Stomach (tissue), 4 donors: Measurements from ENCODE around the gene GRAMD2A.

Experiments used
- EP300 ChIP-seq: sonication (generic); formaldehyde crosslinking; IDR thresholded peaks from one replicate; pipeline ENCODE4 v1.6.1; 2017; ENCODE audit warnings: antibody characterized with exemption
- POLR2A ChIP-seq, 4 donors: fragments of 450-650 bp; IDR thresholded peaks; one replicate each; pipeline ENCODE4 v1.6.1; 2016; ENCODE audit warnings: antibody characterized with exemption in 4 of 4, control low read depth in 2 of 4, mild to moderate bottlenecking in 1 of 4, moderate library complexity in 1 of 4
- TF ChIP-seq, protein P1 (sequence below), 7 experiments: fragments of 450-650 bp in 4 of 7; fragments of 200-600 bp in 3 of 7; sonication (generic) in 3 of 7; IDR thresholded peaks; one replicate each; pipeline ENCODE4 v1.5.1; 2016 to 2019; ENCODE audit warnings: antibody characterized with exemption in 7 of 7, control low read depth in 2 of 7, mild to moderate bottlenecking in 1 of 7

GRCh38 chr15:72146221-72146620, 51.4 kb downstream of the GRAMD2A start:
- TF ChIP-seq, protein P1, sequence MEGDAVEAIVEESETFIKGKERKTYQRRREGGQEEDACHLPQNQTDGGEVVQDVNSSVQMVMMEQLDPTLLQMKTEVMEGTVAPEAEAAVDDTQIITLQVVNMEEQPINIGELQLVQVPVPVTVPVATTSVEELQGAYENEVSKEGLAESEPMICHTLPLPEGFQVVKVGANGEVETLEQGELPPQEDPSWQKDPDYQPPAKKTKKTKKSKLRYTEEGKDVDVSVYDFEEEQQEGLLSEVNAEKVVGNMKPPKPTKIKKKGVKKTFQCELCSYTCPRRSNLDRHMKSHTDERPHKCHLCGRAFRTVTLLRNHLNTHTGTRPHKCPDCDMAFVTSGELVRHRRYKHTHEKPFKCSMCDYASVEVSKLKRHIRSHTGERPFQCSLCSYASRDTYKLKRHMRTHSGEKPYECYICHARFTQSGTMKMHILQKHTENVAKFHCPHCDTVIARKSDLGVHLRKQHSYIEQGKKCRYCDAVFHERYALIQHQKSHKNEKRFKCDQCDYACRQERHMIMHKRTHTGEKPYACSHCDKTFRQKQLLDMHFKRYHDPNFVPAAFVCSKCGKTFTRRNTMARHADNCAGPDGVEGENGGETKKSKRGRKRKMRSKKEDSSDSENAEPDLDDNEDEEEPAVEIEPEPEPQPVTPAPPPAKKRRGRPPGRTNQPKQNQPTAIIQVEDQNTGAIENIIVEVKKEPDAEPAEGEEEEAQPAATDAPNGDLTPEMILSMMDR (IDR thresholded peaks at IDR 0.05), result no peak
- TF ChIP-seq POLR2A (IDR thresholded peaks at IDR 0.05), result no peak
- no peak for TF ChIP-seq EP300
